HUES48 (cell line): ENCODE measurements around the gene RDH14.

Experiments used
- H3K27ac ChIP-seq: one replicate; pipeline ENCODE4 v1.7.0; 2013; ENCODE audit warnings: low read depth, low read length, inconsistent platforms
- H3K27me3 ChIP-seq: 2 replicates; pipeline ENCODE4 v1.6.1; 2013; ENCODE audit warnings: mild to moderate bottlenecking, low read length; ENCODE audit not compliant: control insufficient read depth, insufficient read depth
- H3K36me3 ChIP-seq: 2 replicates; pipeline ENCODE4 v1.6.1; 2013; ENCODE audit warnings: low read length; ENCODE audit not compliant: control insufficient read depth, insufficient read depth
- H3K4me1 ChIP-seq: 2 replicates; pipeline ENCODE4 v1.6.1; 2013; ENCODE audit warnings: mild to moderate bottlenecking, low read length; ENCODE audit not compliant: control insufficient read depth, insufficient read depth
- H3K4me3 ChIP-seq: 2 replicates; pipeline ENCODE4 v1.5.1; 2013; ENCODE audit warnings: mild to moderate bottlenecking, low read depth, low read length
- H3K9ac ChIP-seq: 2 replicates; pipeline ENCODE4 v1.6.1; 2013; ENCODE audit warnings: mild to moderate bottlenecking, low read depth, low read length, moderate library complexity
- H3K9me3 ChIP-seq: 2 replicates; pipeline ENCODE4 v1.6.1; 2013; ENCODE audit warnings: low read length; ENCODE audit not compliant: control insufficient read depth, insufficient read depth

Gene RDH14

GRCh38 chr2:18566145-18566769 is 5.8 kb upstream of the RDH14 start:
- Histone ChIP-seq H3K9me3 (no peaks in the 10 kb centered on the region), H3K27me3 (no peaks in the 10 kb centered on the region)

GRCh38 chr2:18560797-18561085 is 288 bp upstream of the RDH14 start:
- Histone ChIP-seq H3K9ac (0 out of 2 replicates have a peak overlapping the region, but pooled peaks have one; percentile 63), H3K9me3 (no peaks in the 10 kb centered on the region), H3K4me3 (peak overlapping the region; percentile 96), H3K36me3 (0 out of 2 replicates have a peak, but pooled peaks cover 2% of the 10 kb centered on the region), H3K27me3 (no peaks in the 10 kb centered on the region), H3K4me1 (peaks cover 9% of the 10 kb centered on the region), H3K27ac (no peak overlapping the region)

More at GRCh38 chr2:18566145-18566769, 5.8 kb upstream of the RDH14 start:
- no peak overlapping the region for H3K9ac ChIP-seq
- no peaks in the 10 kb centered on the region for H3K36me3 ChIP-seq
- H3K4me3 ChIP-seq: no peak overlapping the region
- H3K4me1 ChIP-seq: peaks cover 8% of the 10 kb centered on the region; the same call in 1 of the 2 replicates
- H3K27ac ChIP-seq: no peak overlapping the region

GRCh38 chr2:18559531-18560030 is 872 bp downstream of the RDH14 start:
- H3K9ac ChIP-seq: peak overlapping the region; percentile 84
- H3K27ac ChIP-seq: peak overlapping the region; percentile 84
- H3K9me3 ChIP-seq: no peaks in the 10 kb centered on the region
- no peaks in the 10 kb centered on the region for H3K27me3 ChIP-seq
- H3K36me3 ChIP-seq: peaks cover 13% of the 10 kb centered on the region
- H3K4me1 ChIP-seq: peaks cover 9% of the 10 kb centered on the region
- peak overlapping the region; percentile 96 for H3K4me3 ChIP-seq

- no peak overlapping the region for H3K9ac ChIP-seq
- H3K27ac ChIP-seq: no peak overlapping the region
- no peak overlapping the region for H3K4me3 ChIP-seq
- no peaks in the 10 kb centered on the region for H3K27me3 ChIP-seq
- peaks cover 19% of the 10 kb centered on the region for H3K36me3 ChIP-seq
- peaks cover 9% of the 10 kb centered on the region for H3K4me1 ChIP-seq
- no peaks in the 10 kb centered on the region for H3K9me3 ChIP-seq
Measured at GRCh38 chr2:18558458-18558857, 2.0 kb downstream of the RDH14 start.

- H3K27me3 ChIP-seq: no peaks in the 10 kb centered on the region
- peaks cover 9% of the 10 kb centered on the region for H3K4me1 ChIP-seq
Measured at GRCh38 chr2:18557121-18557520, 3.3 kb downstream of the RDH14 start.

GRCh38 chr2:18552351-18553077 is 7.9 kb downstream of the RDH14 start:
- Histone ChIP-seq H3K27ac (no peak overlapping the region), H3K4me3 (no peak overlapping the region), H3K36me3 (peaks cover 19% of the 10 kb centered on the region), H3K4me1 (no peaks in the 10 kb centered on the region), H3K9me3 (no peaks in the 10 kb centered on the region), H3K9ac (no peak overlapping the region), H3K27me3 (no peaks in the 10 kb centered on the region)

More at GRCh38 chr2:18557121-18557520, 3.3 kb downstream of the RDH14 start:
- Histone ChIP-seq H3K27ac (no peak overlapping the region), H3K36me3 (peaks cover 19% of the 10 kb centered on the region), H3K9ac (no peak overlapping the region), H3K4me3 (no peak overlapping the region), H3K9me3 (no peaks in the 10 kb centered on the region)

GRCh38 chr2:18551623-18552022 is 8.8 kb downstream of the RDH14 start:
- no peak overlapping the region for H3K9ac ChIP-seq
- H3K4me1 ChIP-seq: peaks cover 5% of the 10 kb centered on the region
- H3K27ac ChIP-seq: no peak overlapping the region
- no peaks in the 10 kb centered on the region for H3K27me3 ChIP-seq
- no peak overlapping the region for H3K4me3 ChIP-seq
- peaks cover 19% of the 10 kb centered on the region for H3K36me3 ChIP-seq
- H3K9me3 ChIP-seq: no peaks in the 10 kb centered on the region

GRCh38 chr2:18551169-18551568 is 9.3 kb downstream of the RDH14 start:
- H3K36me3 ChIP-seq: peaks cover 19% of the 10 kb centered on the region
- no peaks in the 10 kb centered on the region for H3K9me3 ChIP-seq
- no peak overlapping the region for H3K4me3 ChIP-seq
- H3K4me1 ChIP-seq: peaks cover 9% of the 10 kb centered on the region
- no peak overlapping the region for H3K9ac ChIP-seq
- no peak overlapping the region for H3K27ac ChIP-seq
- H3K27me3 ChIP-seq: no peaks in the 10 kb centered on the region

GRCh38 chr2:18550433-18550832 is 10.0 kb downstream of the RDH14 start:
- H3K4me1 ChIP-seq: peaks cover 9% of the 10 kb centered on the region
- no peak overlapping the region for H3K27ac ChIP-seq
- H3K9ac ChIP-seq: no peak overlapping the region
- H3K27me3 ChIP-seq: no peaks in the 10 kb centered on the region
- peaks cover 14% of the 10 kb centered on the region for H3K36me3 ChIP-seq
- no peak overlapping the region for H3K4me3 ChIP-seq
- H3K9me3 ChIP-seq: no peaks in the 10 kb centered on the region

GRCh38 chr2:18549083-18549482 is 11.4 kb downstream of the RDH14 start:
- no peak overlapping the region for H3K9ac ChIP-seq
- no peaks in the 10 kb centered on the region for H3K27me3 ChIP-seq
- peaks cover 9% of the 10 kb centered on the region for H3K4me1 ChIP-seq
- H3K27ac ChIP-seq: no peak overlapping the region
- no peak overlapping the region for H3K4me3 ChIP-seq
- no peaks in the 10 kb centered on the region for H3K9me3 ChIP-seq
- 0 out of 2 replicates have a peak, but pooled peaks cover under 1% of the 10 kb centered on the region for H3K36me3 ChIP-seq

- Histone ChIP-seq H3K9ac (no peak overlapping the region), H3K4me1 (peaks cover 9% of the 10 kb centered on the region), H3K4me3 (no peak overlapping the region), H3K36me3 (no peaks in the 10 kb centered on the region), H3K27ac (no peak overlapping the region), H3K9me3 (no peaks in the 10 kb centered on the region), H3K27me3 (no peaks in the 10 kb centered on the region)
Measured at GRCh38 chr2:18548621-18549020, 11.8 kb downstream of the RDH14 start.
